ENCODE results near the gene PPP1R2. TPM values are rescaled to one million over a fixed set of nuclear protein-coding genes. Genes with fewer than 3 reads are reported as not detected.

PPP1R2 gene
- total RNA-seq, 1 donor from 2014 or later: 168 TPM

Other genes starting within 250 kb of the PPP1R2 start
- gene ACAP2, start 100.3 kb downstream of the PPP1R2 start, total RNA-seq: 47.7 and 52.8 TPM in 2 replicates
- gene APOD, start 40.6 kb upstream of the PPP1R2 start, total RNA-seq: 1.3 and 25.1 TPM in 2 replicates
- gene MUC20, start 177.7 kb upstream of the PPP1R2 start, total RNA-seq: 0.20 TPM in 1 of 2 replicates, not detected in the other

Data from pulmonary artery endothelial cell (primary cell).